Subcutaneous adipose tissue (tissue), 4 donors: ENCODE measurements around the gene TEK. TPM values are rescaled to one million over a fixed set of nuclear protein-coding genes. Genes with fewer than 3 reads are reported as not detected.

ENCODE experiments used
- CTCF ChIP-seq: fragments of 450-650 bp; IDR thresholded peaks from one replicate; pipeline ENCODE4 v1.5.1; 2016; ENCODE audit warnings: low read depth, mild to moderate bottlenecking, control low read depth, antibody characterized with exemption, moderate library complexity
- total RNA-seq, 4 donors: library from RNA; depleted of rRNA; stranded (reverse); fragments of >200 nt; gene quantifications; one replicate each; pipeline ENCODE4 v1.1.0, GENCODE V29; 2016

The TEK gene
- total RNA-seq, 4 donors from 2014 or later: 8.3 to 36.7 (median 16.7) TPM

GRCh38 chr9:27160636-27161035 is 51.6 kb downstream of the TEK start:
- TF ChIP-seq CTCF: no peak

DNA sequence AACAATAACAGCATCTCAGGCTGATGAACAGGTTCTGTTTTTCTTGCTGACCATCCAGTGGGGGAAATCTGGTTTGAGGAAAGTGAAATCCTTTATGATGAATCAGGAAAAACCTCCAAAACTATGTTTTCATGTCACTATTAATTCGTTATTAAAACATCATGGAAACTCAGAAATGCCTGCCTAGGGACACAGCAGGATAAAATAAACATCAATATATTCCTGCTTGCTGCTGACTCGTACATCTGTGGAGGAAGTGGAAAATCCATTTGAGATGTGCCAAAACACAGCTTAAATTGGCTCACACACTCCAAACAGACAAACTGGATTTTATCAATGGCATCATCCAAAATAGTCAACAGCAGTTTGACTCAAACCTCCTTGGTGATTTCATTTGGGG is 53.0 kb downstream of the TEK start:
- TF ChIP-seq CTCF: no peak

DNA sequence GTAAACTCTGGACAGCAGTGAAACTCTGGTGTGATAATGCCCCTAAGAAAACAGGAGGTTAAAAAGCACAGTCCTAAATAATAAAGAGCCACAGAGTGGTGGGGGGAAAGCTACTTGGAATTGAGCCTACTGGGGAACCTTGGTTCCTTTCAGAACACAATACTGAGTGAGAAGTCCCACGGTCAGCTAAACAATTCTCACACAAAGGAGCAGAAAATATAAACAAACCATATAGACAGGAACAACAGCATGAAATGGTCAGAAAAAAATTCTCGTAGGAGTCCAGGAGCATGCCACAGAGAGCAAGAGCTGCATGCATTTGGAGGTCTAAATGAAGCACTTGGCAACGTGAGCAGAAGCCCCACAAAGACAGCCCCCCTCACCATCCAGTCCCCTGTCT is 56.0 kb downstream of the TEK start:
- no peak for TF ChIP-seq CTCF

GRCh38 chr9:27165670-27166069 is 56.6 kb downstream of the TEK start:
- TF ChIP-seq CTCF: no peak

DNA sequence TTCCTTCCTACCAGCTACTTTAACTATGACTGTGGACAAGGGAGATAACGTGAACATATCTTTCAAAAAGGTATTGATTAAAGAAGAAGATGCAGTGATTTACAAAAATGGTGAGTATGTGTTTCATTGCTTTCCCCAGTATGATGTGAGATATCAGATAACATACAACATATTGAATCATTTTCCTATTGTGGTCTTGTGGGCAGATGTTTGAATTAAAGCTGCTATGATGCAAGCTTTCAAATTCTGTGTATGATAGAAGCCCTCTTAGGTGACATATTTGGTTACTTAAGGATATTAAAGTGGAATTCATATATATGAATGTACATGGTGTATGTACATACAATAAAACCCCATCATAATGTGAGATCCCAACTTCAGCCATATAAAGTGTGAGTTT is 59.5 kb downstream of the TEK start:
- TF ChIP-seq CTCF: no peak

DNA sequence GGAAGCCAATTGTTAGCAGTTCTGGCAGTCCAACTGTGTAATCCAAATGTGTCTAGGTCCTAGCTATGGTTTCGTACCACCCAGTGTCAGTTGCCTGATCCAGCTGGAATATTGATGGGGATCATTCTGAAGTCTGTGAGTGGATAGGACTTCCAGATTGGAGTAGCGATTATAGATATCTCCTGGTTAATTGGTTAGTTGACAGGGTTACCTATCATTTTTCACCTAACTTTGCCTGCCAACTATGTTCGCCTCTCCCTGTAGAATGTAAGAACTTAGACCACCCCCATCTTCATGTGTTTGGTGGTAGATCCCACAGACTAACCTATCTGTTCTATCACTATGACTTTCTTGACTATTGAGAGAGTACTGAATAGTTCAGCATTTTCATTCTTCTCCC is 59.9 kb downstream of the TEK start:
- no peak for TF ChIP-seq CTCF

- TF ChIP-seq CTCF: no peak
These were observed 67.9 kb downstream of the TEK start for GRCh38 chr9:27176971-27177370.
